ENCODE measurements around the gene LRRC55.

Gene LRRC55

GRCh38 chr11:57203359-57203758 is 21.6 kb downstream of the LRRC55 start:
- DNase-seq (ENCODE audit: low spot score), result no peak

- DNase-seq (ENCODE audit: low spot score), result no peak
Measured at GRCh38 chr11:57203882-57204480, 22.2 kb downstream of the LRRC55 start.

- peak; percentile 5 for DNase-seq (ENCODE audit: low spot score)
Measured at GRCh38 chr11:57205041-57205641, 23.4 kb downstream of the LRRC55 start.

GRCh38 chr11:57207168-57207567 is 25.4 kb downstream of the LRRC55 start:
- DNase-seq (ENCODE audit: low spot score), result no peak

GRCh38 chr11:57210781-57211180 is 29.0 kb downstream of the LRRC55 start:
- DNase-seq (ENCODE audit: low spot score), result no peak

GRCh38 chr11:57213342-57214097 is 31.8 kb downstream of the LRRC55 start:
- DNase-seq (ENCODE audit: low spot score), result peak; percentile 58

GRCh38 chr11:57214098-57214417 is 32.3 kb downstream of the LRRC55 start:
- DNase-seq (ENCODE audit: low spot score), result peak; percentile 14

GRCh38 chr11:57214494-57214893 is 32.7 kb downstream of the LRRC55 start:
- peak; percentile 46 for DNase-seq (ENCODE audit: low spot score)

- no peak for DNase-seq (ENCODE audit: low spot score)
Measured at GRCh38 chr11:57216463-57216862, 34.7 kb downstream of the LRRC55 start.

GRCh38 chr11:57217053-57217452 is 35.3 kb downstream of the LRRC55 start:
- no peak for DNase-seq (ENCODE audit: low spot score)

- no peak for DNase-seq (ENCODE audit: low spot score)
Measured at GRCh38 chr11:57219021-57219627, 37.4 kb downstream of the LRRC55 start.

- DNase-seq (ENCODE audit: low spot score), result no peak
Measured at GRCh38 chr11:57222239-57222638, 40.5 kb downstream of the LRRC55 start.

GRCh38 chr11:57223601-57224000 is 41.8 kb downstream of the LRRC55 start:
- no peak for DNase-seq (ENCODE audit: low spot score)

- DNase-seq (ENCODE audit: low spot score), result no peak
Measured at GRCh38 chr11:57224128-57224527, 42.4 kb downstream of the LRRC55 start.

GRCh38 chr11:57224537-57224936 is 42.8 kb downstream of the LRRC55 start:
- peak; percentile 38 for DNase-seq (ENCODE audit: low spot score)

GRCh38 chr11:57228600-57228999 is 46.8 kb downstream of the LRRC55 start:
- no peak for DNase-seq (ENCODE audit: low spot score)

GRCh38 chr11:57230316-57230715 is 48.6 kb downstream of the LRRC55 start:
- no peak for DNase-seq (ENCODE audit: low spot score)

- DNase-seq (ENCODE audit: low spot score), result no peak
Measured at GRCh38 chr11:57230791-57231538, 49.2 kb downstream of the LRRC55 start.

GRCh38 chr11:57231539-57232253 is 49.9 kb downstream of the LRRC55 start:
- no peak for DNase-seq (ENCODE audit: low spot score)

- DNase-seq (ENCODE audit: low spot score), result no peak
Measured at GRCh38 chr11:57233702-57234101, 51.9 kb downstream of the LRRC55 start.

Measured in SW480 (cell line).